GM12801 (cell line): ENCODE data around the gene SLC19A1.

Source experiments
- CTCF ChIP-seq: IDR thresholded peaks from one replicate; pipeline ENCODE4 v1.5.1; 2011; ENCODE audit warnings: control low read depth; ENCODE audit not compliant: insufficient read length; ENCODE audit errors: extremely low read depth

SLC19A1 gene

GRCh38 chr21:45529785-45530422 is 12.3 kb downstream of the SLC19A1 start:
- TF ChIP-seq CTCF = no peak

DNA sequence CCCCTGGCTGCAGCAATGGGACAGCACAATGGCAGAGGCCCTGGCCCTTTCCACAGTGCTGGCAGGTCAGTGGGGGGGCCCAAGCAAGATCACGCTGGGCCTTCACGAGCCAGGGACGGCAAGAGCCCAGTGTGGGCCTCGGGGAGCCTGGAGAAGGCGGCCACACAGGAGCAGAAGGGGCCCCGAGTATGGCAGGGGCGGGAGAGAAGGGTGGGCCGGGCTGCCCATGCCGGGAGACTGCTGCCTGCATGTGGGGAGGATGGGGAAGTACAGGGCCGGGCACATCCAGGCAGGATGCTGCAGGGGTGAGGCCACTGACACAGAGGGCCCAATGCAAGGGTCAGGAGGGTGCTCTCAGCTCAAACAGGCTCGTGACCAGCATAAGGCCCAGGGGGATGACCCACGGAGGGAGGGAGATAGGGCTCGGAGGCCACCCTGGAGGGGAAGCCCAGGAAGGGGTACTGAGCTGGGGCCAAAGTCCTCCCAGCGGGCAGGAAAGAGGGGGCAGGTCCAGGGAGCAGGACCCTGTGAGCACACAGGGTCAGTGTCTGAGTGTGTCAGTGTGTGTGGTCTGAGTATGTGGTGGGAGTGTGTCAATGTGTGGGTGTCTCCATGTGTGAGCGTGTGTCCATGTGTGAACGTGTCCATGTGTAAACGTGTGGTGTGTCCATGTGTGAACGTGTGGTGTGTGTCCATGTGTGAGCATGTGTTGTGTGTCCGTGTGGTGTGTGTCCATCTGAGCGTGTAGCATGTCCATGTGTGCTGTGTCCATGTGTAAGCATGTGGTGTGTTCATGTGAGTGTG is 13.1 kb downstream of the SLC19A1 start:
- no peak for TF ChIP-seq CTCF

GRCh38 chr21:45528028-45528705 is 14.1 kb downstream of the SLC19A1 start:
- TF ChIP-seq CTCF = no peak

GRCh38 chr21:45525910-45526306 is 16.3 kb downstream of the SLC19A1 start:
- no peak for TF ChIP-seq CTCF

DNA sequence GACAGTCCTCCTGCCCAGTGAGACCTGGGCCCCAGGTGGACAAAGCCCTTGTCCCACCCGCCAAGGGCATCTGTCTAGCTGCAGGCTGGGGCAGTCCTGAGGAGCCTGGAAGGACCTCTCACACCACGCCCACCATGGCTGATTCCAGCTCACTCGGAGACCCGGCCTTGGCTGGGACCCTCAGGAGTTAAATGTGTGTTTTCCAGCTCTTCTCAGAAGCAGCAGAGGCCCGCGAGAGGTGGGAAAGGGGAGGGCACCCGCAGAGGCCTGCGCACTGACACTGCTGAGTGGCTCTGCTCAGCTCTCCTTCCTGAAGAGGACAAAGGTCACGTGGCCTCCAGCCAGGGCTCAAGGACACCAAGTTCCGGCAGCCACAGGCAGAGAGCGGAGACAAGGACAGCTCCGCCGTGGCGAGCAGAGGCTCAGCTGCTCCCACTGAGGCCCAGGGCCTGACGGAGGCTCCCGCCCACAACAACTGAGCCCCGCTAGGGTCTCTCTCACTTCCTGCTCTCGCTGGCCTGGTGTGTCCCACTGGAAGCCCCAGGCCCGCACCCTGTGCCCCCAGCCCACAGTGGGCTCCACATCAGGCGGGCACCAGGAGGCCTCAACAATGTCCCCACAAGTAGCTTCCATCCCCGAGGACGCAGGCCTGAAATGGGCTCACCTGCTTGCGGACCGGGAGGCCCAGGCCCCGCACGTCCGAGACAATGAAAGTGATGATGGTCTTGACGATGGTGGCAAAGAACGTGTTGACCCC is 16.9 kb downstream of the SLC19A1 start:
- TF ChIP-seq CTCF = no peak

GRCh38 chr21:45524756-45525152 is 17.5 kb downstream of the SLC19A1 start:
- no peak for TF ChIP-seq CTCF
